C4-2B (cell line): Measurements from ENCODE around the gene CROCC.

Source experiments
- ZFX ChIP-seq: fragments of 450-650 bp; IDR thresholded peaks from 2 replicates; pipeline ENCODE4 v1.6.1; 2017
- TF ChIP-seq, protein P1 (sequence below): fragments of 450-650 bp; conservative IDR thresholded peaks from 2 replicates; pipeline ENCODE4 v1.5.1; 2017; ENCODE audit warnings: mild to moderate bottlenecking

DNA sequence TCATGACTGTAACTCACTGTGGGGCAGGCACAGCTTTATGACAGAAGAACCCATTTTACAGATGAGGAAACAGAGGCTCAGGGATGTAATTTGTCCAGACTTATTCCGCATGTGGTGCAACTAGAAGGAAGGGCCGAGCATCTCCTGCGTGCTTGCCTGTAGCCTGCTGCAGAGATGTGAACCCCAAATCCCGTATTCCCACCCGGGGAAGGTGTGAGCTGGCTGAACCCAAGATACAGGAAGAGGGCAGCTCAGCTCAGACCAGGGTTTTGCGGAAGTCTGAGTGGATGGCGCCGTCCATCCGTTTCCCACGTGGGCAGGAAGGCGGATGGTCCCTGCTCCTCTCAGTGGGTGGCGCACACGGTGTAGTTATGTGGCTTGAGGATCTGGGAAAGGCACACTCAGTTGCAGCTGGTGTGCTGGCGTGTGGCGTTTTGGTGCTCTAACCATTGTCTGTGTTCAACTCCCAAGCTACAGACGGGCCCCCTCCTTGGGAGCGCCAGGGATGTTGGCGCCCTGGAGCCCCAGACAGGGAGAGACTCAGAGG lies 1.2 kb downstream of the CROCC start:
- no peak for TF ChIP-seq ZFX
- TF ChIP-seq, protein P1, sequence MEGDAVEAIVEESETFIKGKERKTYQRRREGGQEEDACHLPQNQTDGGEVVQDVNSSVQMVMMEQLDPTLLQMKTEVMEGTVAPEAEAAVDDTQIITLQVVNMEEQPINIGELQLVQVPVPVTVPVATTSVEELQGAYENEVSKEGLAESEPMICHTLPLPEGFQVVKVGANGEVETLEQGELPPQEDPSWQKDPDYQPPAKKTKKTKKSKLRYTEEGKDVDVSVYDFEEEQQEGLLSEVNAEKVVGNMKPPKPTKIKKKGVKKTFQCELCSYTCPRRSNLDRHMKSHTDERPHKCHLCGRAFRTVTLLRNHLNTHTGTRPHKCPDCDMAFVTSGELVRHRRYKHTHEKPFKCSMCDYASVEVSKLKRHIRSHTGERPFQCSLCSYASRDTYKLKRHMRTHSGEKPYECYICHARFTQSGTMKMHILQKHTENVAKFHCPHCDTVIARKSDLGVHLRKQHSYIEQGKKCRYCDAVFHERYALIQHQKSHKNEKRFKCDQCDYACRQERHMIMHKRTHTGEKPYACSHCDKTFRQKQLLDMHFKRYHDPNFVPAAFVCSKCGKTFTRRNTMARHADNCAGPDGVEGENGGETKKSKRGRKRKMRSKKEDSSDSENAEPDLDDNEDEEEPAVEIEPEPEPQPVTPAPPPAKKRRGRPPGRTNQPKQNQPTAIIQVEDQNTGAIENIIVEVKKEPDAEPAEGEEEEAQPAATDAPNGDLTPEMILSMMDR, result no peak
